ENCODE measurements around the gene CCKAR.

CCKAR gene

DNA sequence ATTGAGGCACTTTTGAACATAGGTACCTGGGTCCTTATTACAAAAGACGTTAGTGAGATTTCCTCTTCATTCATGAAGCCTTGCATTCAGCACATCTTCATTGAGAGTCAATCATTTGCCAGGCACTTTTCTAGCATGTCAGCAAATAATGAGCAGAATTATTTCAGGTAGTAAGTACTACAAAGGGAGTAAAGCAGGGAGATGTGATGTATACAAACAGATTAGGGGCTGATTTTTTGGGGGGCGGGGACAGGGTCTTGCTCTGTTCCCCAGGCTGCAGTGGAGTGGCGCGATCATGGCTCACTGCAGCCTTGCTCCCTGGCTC lies 638 bp upstream of the CCKAR start:
- DNase-seq (ENCODE audit: low read depth, low spot score), result no peak

GRCh38 chr4:26489101-26489985 lies 941 bp downstream of the CCKAR start:
- no peak for DNase-seq (ENCODE audit: low read depth, low spot score)

GRCh38 chr4:26485684-26486083 lies 4.6 kb downstream of the CCKAR start:
- no peak for DNase-seq (ENCODE audit: low read depth, low spot score)

DNA sequence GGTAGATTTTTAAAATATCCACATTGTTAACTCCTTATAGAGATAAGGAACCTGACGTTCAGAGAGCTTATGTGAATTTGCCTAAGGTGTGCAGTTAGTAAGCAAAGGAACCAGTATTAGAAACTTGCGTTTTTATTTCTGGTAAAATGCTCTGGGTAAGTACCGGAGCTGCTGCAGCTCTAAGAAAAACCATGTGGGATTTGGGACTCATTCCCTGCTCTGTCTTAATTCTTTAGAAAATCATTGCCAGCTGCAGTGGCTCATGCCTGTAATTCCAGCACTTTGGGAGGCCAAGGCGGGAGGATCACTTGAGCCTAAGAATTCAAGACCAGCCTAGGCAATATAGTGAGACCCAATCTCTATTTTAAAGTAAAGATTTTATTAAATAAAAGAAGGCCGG lies 5.8 kb downstream of the CCKAR start:
- no peak for DNase-seq (ENCODE audit: low read depth, low spot score)

GRCh38 chr4:26484032-26484515 lies 6.2 kb downstream of the CCKAR start:
- peak; percentile 52 for DNase-seq (ENCODE audit: low read depth, low spot score)

GRCh38 chr4:26482508-26483462 lies 7.5 kb downstream of the CCKAR start:
- peak; percentile 18 for DNase-seq (ENCODE audit: low read depth, low spot score)

DNA sequence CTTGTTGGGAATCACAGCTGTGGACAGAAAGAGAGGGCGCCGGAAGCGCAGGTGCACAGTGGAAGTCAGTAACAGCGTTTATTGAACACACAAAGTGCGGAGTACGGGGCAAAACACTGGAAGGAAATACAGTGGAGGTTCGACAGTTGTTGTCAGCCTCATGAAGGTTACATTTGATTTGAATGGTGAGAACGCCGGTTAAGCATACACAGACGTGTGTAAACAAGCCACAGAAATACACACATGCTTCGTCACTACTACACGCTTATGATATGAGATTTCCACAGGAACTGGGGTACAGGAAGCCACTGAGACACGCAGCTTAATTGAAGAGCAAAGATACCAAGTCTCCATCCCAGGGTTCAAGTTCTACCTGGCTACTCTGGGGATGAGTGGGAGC lies 12.0 kb downstream of the CCKAR start:
- no peak for DNase-seq (ENCODE audit: low read depth, low spot score)

- DNase-seq (ENCODE audit: low read depth, low spot score), result no peak
Observed at GRCh38 chr4:26476545-26476944, 13.7 kb downstream of the CCKAR start.

- no peak for DNase-seq (ENCODE audit: low read depth, low spot score)
Observed at GRCh38 chr4:26475716-26476115, 14.6 kb downstream of the CCKAR start.

DNA sequence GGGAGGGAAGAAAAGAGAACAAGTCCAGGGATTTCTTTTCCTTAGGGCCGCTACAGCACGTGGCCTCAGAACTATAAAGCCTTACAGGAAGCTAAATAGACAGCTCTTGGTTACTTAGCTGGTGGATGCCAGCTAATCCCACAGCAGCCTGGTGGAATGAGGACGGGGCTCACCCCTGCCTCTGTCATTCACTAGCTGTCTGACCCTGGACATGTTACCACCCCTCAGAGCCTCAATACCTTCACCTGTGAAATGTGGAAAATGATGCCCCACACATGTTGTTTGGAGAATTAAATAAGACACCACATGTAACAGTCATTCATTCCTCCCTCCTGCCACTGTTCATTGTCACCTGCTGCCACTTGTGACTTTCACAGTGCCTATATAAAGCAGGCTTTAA lies 15.7 kb downstream of the CCKAR start:
- no peak for DNase-seq (ENCODE audit: low read depth, low spot score)

GRCh38 chr4:26473893-26474292 lies 16.4 kb downstream of the CCKAR start:
- DNase-seq (ENCODE audit: low read depth, low spot score), result no peak

GRCh38 chr4:26471890-26472289 lies 18.4 kb downstream of the CCKAR start:
- DNase-seq (ENCODE audit: low read depth, low spot score), result no peak

DNA sequence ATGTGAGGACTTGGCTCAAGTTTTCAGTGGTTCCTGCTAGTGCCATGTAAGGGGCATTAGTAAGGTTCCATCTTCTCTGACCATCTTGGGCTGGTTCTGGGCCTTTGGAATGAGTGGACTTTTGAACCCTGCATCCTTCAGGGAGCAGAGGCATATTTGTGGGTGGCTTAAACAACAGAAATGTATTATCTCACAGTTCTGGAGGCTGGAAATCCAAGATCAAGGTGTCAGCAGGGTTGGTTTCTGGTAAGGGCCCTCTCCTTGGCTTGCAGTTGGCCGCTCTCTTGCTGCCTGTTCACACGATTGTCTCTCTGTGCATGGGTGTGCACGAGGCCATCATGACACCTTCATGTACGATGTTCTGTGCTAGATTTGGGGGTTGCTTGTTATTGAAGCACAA lies 21.3 kb downstream of the CCKAR start:
- no peak for DNase-seq (ENCODE audit: low read depth, low spot score)

- no peak for DNase-seq (ENCODE audit: low read depth, low spot score)
Observed at GRCh38 chr4:26468283-26468949, 21.9 kb downstream of the CCKAR start.

DNA sequence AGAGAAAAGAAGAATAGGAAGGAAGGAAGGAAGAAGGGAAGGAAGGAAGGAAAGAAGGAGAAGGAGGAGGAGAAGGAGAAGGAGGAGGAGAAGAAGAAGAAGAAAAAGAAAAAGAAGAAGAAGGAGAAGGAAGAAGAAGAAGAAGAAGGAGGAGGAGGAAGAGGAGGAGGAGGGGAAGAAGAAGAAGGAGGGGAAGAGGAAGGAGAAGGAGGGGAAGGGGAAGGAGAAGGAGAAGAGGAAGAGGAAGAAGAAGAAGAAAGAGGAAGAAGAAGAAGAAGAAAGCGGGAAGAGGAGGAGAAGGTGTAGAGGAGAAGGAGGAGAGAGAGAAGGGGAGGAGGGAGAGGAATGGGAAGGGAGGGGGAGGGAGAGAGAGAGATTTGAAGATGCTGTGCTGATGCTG lies 22.6 kb downstream of the CCKAR start:
- DNase-seq (ENCODE audit: low read depth, low spot score), result no peak

GRCh38 chr4:26466578-26467270 lies 23.6 kb downstream of the CCKAR start:
- no peak for DNase-seq (ENCODE audit: low read depth, low spot score)

GRCh38 chr4:26464420-26465095 lies 25.7 kb downstream of the CCKAR start:
- no peak for DNase-seq (ENCODE audit: low read depth, low spot score)

DNA sequence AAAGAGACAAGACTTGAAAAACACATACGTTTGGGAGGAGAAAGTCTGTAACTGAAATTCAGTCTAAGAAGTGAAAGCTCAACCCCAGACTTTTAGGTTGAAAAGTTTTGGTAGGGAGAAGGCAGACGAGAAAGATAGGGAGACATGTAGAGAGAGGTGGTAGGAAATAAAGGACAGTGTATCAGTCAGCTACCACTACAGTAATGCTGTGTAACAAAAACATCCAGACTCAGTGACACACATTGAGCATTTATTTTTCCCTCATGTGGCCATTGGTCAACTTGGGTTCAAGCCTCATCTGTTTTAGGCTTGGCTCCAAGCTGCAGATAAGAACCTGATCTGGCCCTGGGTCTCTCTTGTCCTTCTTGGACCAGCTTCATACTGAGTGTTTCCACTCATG lies 26.9 kb downstream of the CCKAR start:
- DNase-seq (ENCODE audit: low read depth, low spot score), result no peak

DNA sequence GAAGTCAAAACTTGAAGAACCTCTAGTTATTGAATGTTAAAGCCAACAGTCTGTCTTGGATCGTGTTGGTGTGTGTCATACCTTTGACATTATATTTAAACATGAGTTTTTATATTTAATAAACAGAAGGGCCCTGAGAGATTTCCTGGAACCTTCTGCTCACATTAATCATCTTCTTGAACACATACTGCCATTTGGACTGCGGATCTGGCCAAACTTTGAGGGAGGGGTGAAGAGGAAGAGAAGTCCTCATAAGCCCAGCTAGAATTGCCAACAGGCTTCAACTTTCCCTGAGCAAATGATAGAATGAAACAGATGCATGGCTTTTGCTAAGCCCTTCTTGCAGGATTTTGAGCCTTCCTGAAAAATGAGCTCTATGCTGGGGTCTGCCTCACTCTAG lies 27.4 kb downstream of the CCKAR start:
- DNase-seq (ENCODE audit: low read depth, low spot score), result no peak

DNA sequence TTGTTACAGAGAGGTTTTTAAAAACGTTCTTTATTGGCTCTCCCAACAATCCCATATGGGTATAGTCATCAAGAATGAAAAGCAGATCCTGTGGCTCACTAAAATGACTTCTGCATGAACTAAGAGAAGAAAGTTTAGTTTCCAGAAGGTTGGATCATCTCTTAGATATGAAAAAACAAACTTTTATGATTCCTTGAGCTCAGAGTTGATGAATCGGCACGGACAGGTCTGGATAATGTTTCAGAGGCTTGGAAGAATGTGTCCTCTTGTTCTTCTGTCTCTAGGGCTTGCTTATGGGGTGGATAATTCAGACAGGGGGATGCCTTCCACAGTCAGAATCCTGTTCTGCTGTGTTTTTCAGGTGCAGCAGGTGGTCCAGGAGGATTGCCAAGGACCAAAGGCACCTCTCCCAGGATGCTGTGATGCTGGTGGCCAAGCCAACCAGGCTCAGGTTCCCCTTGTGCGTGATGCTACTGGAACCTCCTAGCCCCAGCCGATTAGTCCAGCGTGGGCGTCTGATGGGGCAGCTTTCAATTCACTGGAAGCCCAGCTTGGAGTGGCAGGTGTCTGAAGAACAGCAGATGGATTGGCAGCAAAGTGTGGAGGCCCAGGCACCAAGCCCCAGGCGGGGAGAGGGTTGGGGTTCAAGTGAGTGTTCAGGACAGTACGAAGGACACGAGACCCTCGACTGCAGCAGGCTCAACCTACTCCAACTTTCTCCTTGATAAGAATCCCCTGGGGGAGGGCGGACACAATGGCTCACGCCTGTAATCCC lies 30.3 kb downstream of the CCKAR start:
- peak; percentile 26 for DNase-seq (ENCODE audit: low read depth, low spot score)

Measured in astrocyte of the hippocampus (primary cell).